Heart left ventricle (tissue), 16 donors: Measurements from ENCODE around the gene CTCF. TPM values are rescaled to one million over a fixed set of nuclear protein-coding genes. Genes with fewer than 3 reads are reported as not detected.

ENCODE experiments used
- ATAC-seq, 4 donors: fragments of 200-7000 bp; cut with Tn5 transposase; one replicate each; pipeline ENCODE4 v1.9.1; 2020 to 2022; ENCODE audit warnings: moderate library complexity in 4 of 4, mild to moderate bottlenecking in 3 of 4, moderate number of reproducible peaks in 1 of 4
- DNase-seq, 5 donors: peaks; one replicate each; pipeline ENCODE4 v3.0.0-alpha.2; 2020
- H3K27ac ChIP-seq, 12 donors: fragments of 200-600 bp; sonication (generic) in 4 of 12; one replicate each; pipeline versions ENCODE4 v1.5.0 to v1.8.0; 2016 to 2022; ENCODE audit warnings: mild to moderate bottlenecking in 2 of 12
- H3K27me3 ChIP-seq, 9 donors: fragments of 200-600 bp; sonication (generic) in 2 of 9; one replicate each; pipeline versions ENCODE4 v1.5.1 to v1.8.0; 2016 to 2022; ENCODE audit warnings: mild to moderate bottlenecking in 3 of 9
- H3K36me3 ChIP-seq, 9 donors: fragments of 200-600 bp; sonication (generic) in 2 of 9; one replicate each; pipeline versions ENCODE4 v1.5.0 to v1.8.0; 2018 to 2022; ENCODE audit warnings: mild to moderate bottlenecking in 2 of 9
- H3K4me1 ChIP-seq, 12 donors: fragments of 200-600 bp; sonication (generic) in 4 of 12; one replicate each; pipeline versions ENCODE4 v1.5.0 to v1.8.0; 2016 to 2022; ENCODE audit warnings: mild to moderate bottlenecking in 3 of 12
- H3K4me3 ChIP-seq, 12 donors: fragments of 200-600 bp; sonication (generic) in 4 of 12; one replicate each; pipeline versions ENCODE4 v1.5.0 to v1.8.0; 2017 to 2022; ENCODE audit warnings: mild to moderate bottlenecking in 9 of 12, moderate library complexity in 4 of 12
- H3K9me3 ChIP-seq, 12 donors: fragments of 200-600 bp; sonication (generic) in 4 of 12; one replicate each; pipeline versions ENCODE4 v1.5.0 to v1.8.0; 2016 to 2022; ENCODE audit warnings: mild to moderate bottlenecking in 1 of 12
- CTCF ChIP-seq, 12 donors: fragments of 200-600 bp; sonication (generic) in 4 of 12; IDR thresholded peaks; one replicate each; pipeline versions ENCODE4 v1.5.0 to v1.8.0; 2018 to 2022; ENCODE audit warnings: antibody characterized with exemption in 12 of 12, mild to moderate bottlenecking in 5 of 12
- POLR2A ChIP-seq, 2 donors: fragments of 450-650 bp; IDR thresholded peaks; one replicate each; pipeline ENCODE4 v1.6.1; 2017; ENCODE audit warnings: antibody characterized with exemption in 2 of 2, mild to moderate bottlenecking in 2 of 2, moderate library complexity in 2 of 2
- WGBS, 4 donors: extraction: QIAGEN DNeasy Blood & Tissue Kit in 2 of 4; methylation state at CpG; one replicate each; pipeline versions ENCODE4 v1.1.5 to v1.1.7; 2013 to 2018; 5-methylcytosine and 5-hydroxymethylcytosine counted together
- intact Hi-C, 10 donors: fragments of 100-400 bp; cut with DNase I; formaldehyde crosslinking; loops; one replicate each; pipeline versions ENCODE4 v1.11.1 to v1.14.2; 2022
- polyA plus RNA-seq, 2 donors: library from polyadenylated mRNA; stranded (reverse); fragments of 200-250 nt; gene quantifications; one replicate each; pipeline ENCODE4 v1.2.3, GENCODE V29; 2013
- total RNA-seq, 9 donors: library from RNA; depleted of rRNA in 2 of 9; stranded (reverse); fragments of >200 nt in 2 of 9; fragmentation: NEBNext Ultra II Directional in 3 of 9; extraction: Animal tissue kit (Norgen Biotek cat#: 25700) in 3 of 9; gene quantifications; one replicate each; pipeline versions ENCODE4 v1.1.0 to v1.2.4, GENCODE V29; 2016 to 2023
- donor health status: ischemic (EF 13 %, LVEDD 7.1; RV severe dilation, severe dysfunction).
- donor health status: healthy with polysubstance abuse.
- donor health status: DM: no; HTN: yes; CAD: no.
- donor health status: DM: no; HTN: no; CAD: no.
- donor health status: ischemic (EF 25% LVEDD 6.9; RV normal size, moderate dysfunction).
- donor health status: ischemic (EF 25% LVEDD 5.7; RV mildly dilated, moderate dysfunction).
- donor health status: healthy.
- donor health status: DM: yes; HTN: yes; CAD: no.
- donor health status: ischemic (EF 35%, LVEDD 5.7; RV mildly dilated, moderate dysfunction).
- donor health status: nonischemic (EF 11% LVEDD 7.7; RV severe dilation, severe dysfunction).
- donor health status: DM: yes; HTN: yes; CAD: no.
- donor health status: PGD.
- donor health status: ischemic (EF 29% LVEDD 5.4; RV normal size, mild dysfunction).
- donor health status: nonischemic (EF 23%, LVEDD 6.1; RV moderate dilation, normal function).

CTCF gene
- total and polyA plus RNA-seq, 11 donors = 13.9 to 35.8 (median 25.3) TPM

- Histone ChIP-seq H3K4me1 (peaks cover 0 to 33% (median 27%) of the 10 kb centered on the region in 12 donors), H3K9me3 (no peaks in the 10 kb centered on the region), H3K36me3 (peaks cover 0 to 23% (median 0%) of the 10 kb centered on the region in 9 donors), H3K27me3 (peaks cover 13 to 30% (median 20%) of the 10 kb centered on the region in 9 donors), H3K27ac (no peak overlapping the region), H3K4me3 (no peak overlapping the region)
- intact Hi-C loops = no loop called here
- WGBS, 4 donors = 94 to 97% (median 96%) methylated on average over 16 to 18 of the region's 18 CpGs
- TF ChIP-seq POLR2A (IDR thresholded peaks at IDR 0.05) = no peak
- no peak for TF ChIP-seq CTCF (IDR thresholded peaks at IDR 0.05)
- DNase-seq (no peak), ATAC-seq (no peak)
Measured at GRCh38 chr16:67657751-67658518, 95.6 kb downstream of the CTCF start.

DNA sequence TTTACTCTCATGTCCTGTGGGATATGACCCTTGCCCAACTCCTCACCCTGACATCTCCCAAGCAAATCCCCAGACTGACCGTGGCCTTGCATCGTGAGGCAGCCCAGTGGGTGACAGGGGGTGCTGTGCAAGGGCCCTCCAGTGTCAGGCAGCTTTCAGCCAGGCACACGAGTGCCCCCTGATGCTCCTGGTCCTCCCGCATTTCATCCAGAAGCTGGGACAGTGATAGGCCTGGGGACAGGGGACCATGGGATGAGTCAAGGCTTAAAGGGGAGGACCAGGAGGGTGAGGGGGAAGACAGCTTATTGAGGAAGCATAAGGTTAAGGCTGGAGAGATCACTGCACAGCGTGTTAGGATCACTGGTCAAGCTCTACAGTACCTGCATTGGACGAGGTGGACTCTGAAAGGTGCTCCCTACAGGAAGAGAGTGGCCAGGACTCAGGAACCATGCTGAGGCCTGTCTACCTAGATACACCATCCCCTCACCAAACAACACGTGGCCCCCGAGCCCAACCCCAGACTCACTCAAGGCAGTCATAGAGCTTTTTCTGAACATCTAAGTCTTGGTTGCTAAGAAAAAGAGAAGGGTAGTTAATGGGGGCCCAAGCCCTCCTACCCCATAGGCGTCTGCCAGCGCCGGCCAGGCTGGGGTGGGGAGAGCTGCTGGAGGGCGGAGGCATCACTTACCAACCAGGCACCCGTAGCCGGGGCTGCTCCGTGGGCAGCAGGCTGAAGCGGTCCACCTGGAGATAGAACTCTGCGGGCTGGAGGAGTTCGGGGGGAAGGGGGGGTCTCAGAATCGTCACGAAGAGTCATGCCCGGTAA is 96.7 kb downstream of the CTCF start:
- peaks cover 0 to 23% (median 0%) of the 10 kb centered on the region in 9 donors for H3K36me3 ChIP-seq
- TF ChIP-seq CTCF (IDR thresholded peaks at IDR 0.05) (no peak), POLR2A (IDR thresholded peaks at IDR 0.05) (no peak)
- H3K27ac ChIP-seq = peak overlapping the region in 2 of 12 donors; percentile 89 to 94
- peaks cover 6 to 18% (median 11%) of the 10 kb centered on the region in 9 donors for H3K27me3 ChIP-seq
- H3K4me3 ChIP-seq = peak overlapping the region; percentile 73 to 97 (median 82)
- intact Hi-C loops = no loop called here
- H3K9me3 ChIP-seq = no peaks in the 10 kb centered on the region
- 30 to 42% (median 38%) methylated on average over 15 to 21 of the region's 21 CpGs for WGBS, 4 donors
- H3K4me1 ChIP-seq = peaks cover 0 to 22% (median 18%) of the 10 kb centered on the region in 12 donors
- DNase-seq (no peak), ATAC-seq (no peak)

GRCh38 chr16:67659675-67660563 is 97.6 kb downstream of the CTCF start, which contains the start of gene ACD:
Gene ACD (minus strand): TSS chr16:67660260. CDS start chr16:67660220, 40 bp downstream.
- Histone ChIP-seq H3K4me3 (peak within 1 kb of the TSS; percentile 73 to 97 (median 82)), H3K36me3 (peaks cover 0 to 23% (median 0%) of the 10 kb centered on the region in 9 donors), H3K4me1 (peaks cover 0 to 22% (median 18%) of the 10 kb centered on the region in 12 donors), H3K27ac (peak within 1 kb of the TSS; percentile 80 to 97 (median 93)), H3K27me3 (peaks cover 0 to 10% (median 2%) of the 10 kb centered on the region in 9 donors), H3K9me3 (no peaks in the 10 kb centered on the region)
- peak; percentile 90 to 95 (median 92) for ATAC-seq
- intact Hi-C loops = loop anchor here in 3 of 10 donors (1.0 to 10.0 kb wide), 3 partner anchors 97 to 175 kb away; partner anchors contain the start of gene CTCF (in 2 of the 3)
- 0 to 2% (median 1%) methylated on average over 18 to 83 of the region's 83 CpGs for WGBS, 4 donors
- TF ChIP-seq CTCF (IDR thresholded peaks at IDR 0.05) = no peak
- TF ChIP-seq POLR2A (IDR thresholded peaks at IDR 0.05) = peak in 1 of 2 donors; percentile 86
- peak; percentile 91 to 95 (median 92) for DNase-seq
